Measurements from ENCODE around the gene RPA3. TPM values are rescaled to one million over a fixed set of nuclear protein-coding genes. Genes with fewer than 3 reads are reported as not detected.

The RPA3 gene
- total and polyA plus RNA-seq, 2 donors (not counting 3 experiments of a cell fraction or from before 2014, with no cell fraction given): 15.6 to 34.4 TPM

DNA sequence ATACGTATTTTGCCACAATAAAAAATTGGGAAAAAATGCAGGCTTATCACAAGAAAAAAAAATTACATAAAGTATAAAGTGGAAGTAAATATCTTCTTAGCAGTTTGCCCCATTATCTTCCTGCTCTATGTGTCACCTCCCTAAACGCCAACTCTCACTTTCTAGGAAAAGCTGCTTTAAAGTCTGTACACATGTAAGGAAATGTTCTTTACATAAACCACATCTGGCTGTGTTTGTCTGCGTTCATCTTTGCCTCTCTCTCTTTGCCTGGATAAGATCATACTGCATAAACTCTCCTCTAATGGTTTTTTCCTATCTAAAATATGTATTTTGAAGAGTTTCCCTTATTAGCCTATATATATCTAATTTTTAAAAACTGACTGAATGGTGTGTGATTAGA, 100.9 kb downstream of the RPA3 start:
- H3K9ac ChIP-seq (replicated peaks; ENCODE audit: extremely low read depth, insufficient read depth, low read length): no peak overlapping the region
- intact Hi-C loops (cut with micrococcal nuclease): no loop called here

More for the DNA sequence above, 100.9 kb downstream of the RPA3 start:
- Histone ChIP-seq H3K27me3 (ENCODE audit: control insufficient read depth in 2 of 2, insufficient read depth in 2 of 2, low read length in 2 of 2) (no peaks in the 10 kb centered on the region), H3K36me3 (ENCODE audit: control insufficient read depth in 2 of 2, extremely low read depth in 1 of 2, insufficient read depth in 2 of 2, low read length in 2 of 2) (no peaks in the 10 kb centered on the region), H3K79me2 (ENCODE audit: control insufficient read depth, insufficient read depth, low read length) (no peaks in the 10 kb centered on the region), H4K20me1 (replicated peaks; ENCODE audit: control insufficient read depth, extremely low read depth, insufficient read depth, low read length) (no peaks in the 10 kb centered on the region), H2AFZ (ENCODE audit: low read depth, low read length) (no peak overlapping the region), H3K4me2 (ENCODE audit: insufficient read depth, low read length) (no peak overlapping the region), H3K4me1 (ENCODE audit: control insufficient read depth, extremely low read depth, insufficient read depth, low read length) (no peaks in the 10 kb centered on the region), H3K27ac (ENCODE audit: insufficient read depth, low read depth, low read length) (no peak overlapping the region), H3K9me3 (replicated peaks; ENCODE audit: control insufficient read depth, insufficient read depth, low read length) (no peaks in the 10 kb centered on the region), H3K9me1 (replicated peaks; ENCODE audit: control insufficient read depth, extremely low read depth, insufficient read depth, low read length) (no peaks in the 10 kb centered on the region), H3K4me3 (replicated peaks in 1 of 3; ENCODE audit: insufficient read depth in 1 of 3, low read depth in 1 of 3, low read length in 3 of 3) (no peak overlapping the region)
- dilution Hi-C loops (cut with MboI; ENCODE audit: extremely low pct_ligation_motif_present, low sequenced_read_pairs): no loop called here
- BruUV-seq (replicated peaks): no TSS peak
- POLR2A ChIA-PET: no interaction called here
- CTCF ChIA-PET: no interaction called here
- TF ChIP-seq CTCF (IDR thresholded peaks at IDR 0.05; ENCODE audit: extremely low read depth in 1 of 2, insufficient read depth in 1 of 2, low read depth in 1 of 2, low read length in 2 of 2) (no peak), EZH2 (IDR thresholded peaks at IDR 0.05; ENCODE audit: borderline replicate concordance, low read depth, low read length, severe bottlenecking) (no peak), POLR2AphosphoS5 (IDR thresholded peaks at IDR 0.05; ENCODE audit: insufficient read depth, low read depth, low read length) (no peak), JUN (IDR thresholded peaks at IDR 0.05; ENCODE audit: borderline replicate concordance, insufficient read depth, insufficient read length, low read depth) (no peak), MYC (IDR thresholded peaks at IDR 0.05; ENCODE audit: low read depth, low read length) (no peak), GATA2 (IDR thresholded peaks at IDR 0.05; ENCODE audit: insufficient read depth, insufficient read length, low read depth, low read length) (no peak), MAX (IDR thresholded peaks at IDR 0.05; ENCODE audit: insufficient read depth, insufficient read length) (no peak), FOS (IDR thresholded peaks at IDR 0.05; ENCODE audit: borderline replicate concordance, insufficient read depth, low read length) (no peak), POLR2A (IDR thresholded peaks at IDR 0.05; ENCODE audit: low read depth, low read length) (no peak)
- FAIRE-seq: no peak
- DNase-seq (ENCODE audit: low read depth, low spot score): no peak
